HEK293 (cell line): ENCODE data around the gene ARID5A.

Experiments used
- CTCF ChIA-PET: fragments of 350-600 bp; formaldehyde crosslinking; extraction: SDS; loops from one replicate; lab custom pipeline; 2021; ENCODE audit warnings: antibody characterized with exemption; lab: Yijun Ruan, JAX
- POLR2A ChIA-PET: fragments of 300-600 bp; formaldehyde crosslinking; extraction: SDS; loops from one replicate; lab custom pipeline; 2020; ENCODE audit warnings: antibody characterized with exemption, inconsistent platforms; lab: Yijun Ruan, JAX
- H3K27ac ChIP-seq: fragments of 200-500 bp; sonication (Bioruptor generic); 2 replicates; pipeline ENCODE4 v1.5.1; 2014; ENCODE audit warnings: low read depth, low read length, control low read depth, inconsistent platforms; ENCODE audit errors: extremely low read depth
- H3K36me3 ChIP-seq, 2 experiments: fragments of 200-500 bp in 1 of 2; sonication (Bioruptor generic) in 1 of 2; 1 replicate in 1 of 2; 2 replicates in 1 of 2; pipeline ENCODE4 v1.5.1; 2014 to 2017; ENCODE audit warnings: inconsistent platforms in 2 of 2, low read length in 2 of 2; ENCODE audit not compliant: control insufficient read depth in 2 of 2, insufficient read depth in 1 of 2
- H3K4me1 ChIP-seq: fragments of 200-500 bp; sonication (Bioruptor generic); 2 replicates; pipeline ENCODE4 v1.5.1; 2014; ENCODE audit warnings: mild to moderate bottlenecking, low read length, inconsistent platforms; ENCODE audit not compliant: control insufficient read depth, insufficient read depth
- H3K4me3 ChIP-seq: 2 replicates; pipeline ENCODE4 v1.5.1; 2011; ENCODE audit warnings: low read depth, mild to moderate bottlenecking, control low read depth, low read length, moderate library complexity
- H3K9me3 ChIP-seq: fragments of 200-500 bp; sonication (Bioruptor generic); 2 replicates; pipeline ENCODE4 v1.5.1; 2014; ENCODE audit warnings: low read depth, low read length, inconsistent platforms; ENCODE audit not compliant: control insufficient read depth, insufficient read depth
- AEBP2 ChIP-seq: fragments of 450-650 bp; formaldehyde crosslinking; IDR thresholded peaks from 2 replicates; pipeline ENCODE4 v1.5.1; 2016; ENCODE audit warnings: missing biosample characterization, missing genetic modification characterization, borderline replicate concordance
- BCL11B ChIP-seq: fragments of 450-650 bp; formaldehyde crosslinking; IDR thresholded peaks from 2 replicates; pipeline ENCODE4 v1.5.1; 2016; ENCODE audit warnings: low read depth, missing biosample characterization, missing genetic modification characterization
- CTCF ChIP-seq: fragments of 450-650 bp; formaldehyde crosslinking; IDR thresholded peaks from 2 replicates; pipeline ENCODE4 v1.5.1; 2016; ENCODE audit warnings: missing biosample characterization, missing genetic modification characterization
- GFI1B ChIP-seq: fragments of 450-650 bp; formaldehyde crosslinking; IDR thresholded peaks from 2 replicates; pipeline ENCODE4 v1.5.1; 2016; ENCODE audit warnings: missing biosample characterization, missing genetic modification characterization
- GLIS1 ChIP-seq: fragments of 450-650 bp; formaldehyde crosslinking; IDR thresholded peaks from 2 replicates; pipeline ENCODE4 v1.5.1; 2016; ENCODE audit warnings: missing biosample characterization, missing genetic modification characterization
- HOXA7 ChIP-seq: sonication (generic); formaldehyde crosslinking; IDR thresholded peaks from 2 replicates; pipeline ENCODE4 v1.8.1; 2022; ENCODE audit warnings: missing genetic modification reagents, borderline replicate concordance
- KLF10 ChIP-seq: fragments of 450-650 bp; IDR thresholded peaks from 2 replicates; pipeline ENCODE4 v1.5.1; 2018; ENCODE audit warnings: missing biosample characterization, mild to moderate bottlenecking, missing genetic modification characterization
- KLF16 ChIP-seq: fragments of 450-650 bp; formaldehyde crosslinking; IDR thresholded peaks from 2 replicates; pipeline ENCODE4 v1.5.1; 2017; ENCODE audit warnings: missing biosample characterization, missing genetic modification characterization
- KLF8 ChIP-seq: fragments of 450-650 bp; formaldehyde crosslinking; IDR thresholded peaks from 2 replicates; pipeline ENCODE4 v1.5.1; 2016; ENCODE audit warnings: missing biosample characterization, missing genetic modification characterization
- OSR2 ChIP-seq: fragments of 450-650 bp; formaldehyde crosslinking; IDR thresholded peaks from 2 replicates; pipeline ENCODE4 v1.5.1; 2016; ENCODE audit warnings: missing biosample characterization, missing genetic modification characterization
- SCRT1 ChIP-seq: fragments of 450-650 bp; formaldehyde crosslinking; IDR thresholded peaks from 2 replicates; pipeline ENCODE4 v1.5.1; 2016; ENCODE audit warnings: missing biosample characterization, missing genetic modification characterization, borderline replicate concordance
- ZFHX2 ChIP-seq: fragments of 450-650 bp; formaldehyde crosslinking; conservative IDR thresholded peaks from 2 replicates; pipeline ENCODE4 v1.5.1; 2016; ENCODE audit warnings: missing biosample characterization, missing genetic modification characterization
- ZNF10 ChIP-seq: fragments of 450-650 bp; formaldehyde crosslinking; IDR thresholded peaks from 2 replicates; pipeline ENCODE4 v1.5.1; 2017; ENCODE audit warnings: missing biosample characterization, missing genetic modification characterization
- ZNF280D ChIP-seq: fragments of 450-650 bp; formaldehyde crosslinking; IDR thresholded peaks from 2 replicates; pipeline ENCODE4 v1.5.1; 2016; ENCODE audit warnings: missing biosample characterization, missing genetic modification characterization
- ZNF48 ChIP-seq: fragments of 450-650 bp; formaldehyde crosslinking; IDR thresholded peaks from 2 replicates; pipeline ENCODE4 v1.5.1; 2016; ENCODE audit warnings: missing biosample characterization, missing genetic modification characterization
- ZNF544 ChIP-seq: fragments of 450-650 bp; formaldehyde crosslinking; IDR thresholded peaks from 2 replicates; pipeline ENCODE4 v1.5.0; 2017; ENCODE audit warnings: missing biosample characterization, missing genetic modification characterization
- ZNF549 ChIP-seq: fragments of 450-650 bp; IDR thresholded peaks from 2 replicates; pipeline ENCODE4 v1.5.1; 2018; ENCODE audit warnings: missing biosample characterization, missing genetic modification characterization, mild to moderate bottlenecking, inconsistent platforms, moderate library complexity
- ZNF571 ChIP-seq: fragments of 450-650 bp; formaldehyde crosslinking; IDR thresholded peaks from 2 replicates; pipeline ENCODE4 v1.5.0; 2017; ENCODE audit warnings: missing biosample characterization, missing genetic modification characterization
- ZNF654 ChIP-seq: fragments of 450-650 bp; formaldehyde crosslinking; IDR thresholded peaks from 2 replicates; pipeline ENCODE4 v1.5.1; 2016; ENCODE audit warnings: low read depth, missing biosample characterization, missing genetic modification characterization
- ZNF660 ChIP-seq: fragments of 450-650 bp; IDR thresholded peaks from 2 replicates; pipeline ENCODE4 v1.5.1; 2018; ENCODE audit warnings: missing biosample characterization, mild to moderate bottlenecking, missing genetic modification characterization
- ZNF768 ChIP-seq: fragments of 450-650 bp; formaldehyde crosslinking; IDR thresholded peaks from 2 replicates; pipeline ENCODE4 v1.5.1; 2018; ENCODE audit warnings: missing biosample characterization, mild to moderate bottlenecking, missing genetic modification characterization
- ZNF837 ChIP-seq: fragments of 450-650 bp; formaldehyde crosslinking; IDR thresholded peaks from 2 replicates; pipeline ENCODE4 v1.5.1; 2016; ENCODE audit warnings: missing biosample characterization, missing genetic modification characterization
- ZXDB ChIP-seq: fragments of 450-650 bp; formaldehyde crosslinking; IDR thresholded peaks from 2 replicates; pipeline ENCODE4 v1.5.1; 2016; ENCODE audit warnings: missing biosample characterization, missing genetic modification characterization

The ARID5A gene

GRCh38 chr2:96578731-96579130, 42.2 kb downstream of the ARID5A start:
- Histone ChIP-seq H3K27ac (no peak overlapping the region), H3K9me3 (no peaks in the 10 kb centered on the region), H3K4me3 (no peak overlapping the region), H3K36me3 (peaks cover 0 to 5% of the 10 kb centered on the region in 2 experiments; a peak in 1 of 3 replicates), H3K4me1 (no peaks in the 10 kb centered on the region)
- CTCF ChIA-PET: interaction anchor here (1.2 to 1.8 kb wide), 2 partner anchors 13 to 24 kb away, joined by 6 read pairs; no protein-coding TSS in a partner anchor
- POLR2A ChIA-PET: no interaction called here
- TF ChIP-seq AEBP2 (no peak), ZNF280D (tag by site-specific recombination) (no peak)

GRCh38 chr2:96579422-96579821, 42.9 kb downstream of the ARID5A start:
- POLR2A ChIA-PET: no interaction called here
- CTCF ChIA-PET: interaction anchor here (0.7 to 1.8 kb wide), 4 partner anchors 13 to 221 kb away, joined by 3 to 6 read pairs (median 5); no protein-coding TSS in a partner anchor
- Histone ChIP-seq H3K4me3 (no peak overlapping the region), H3K4me1 (no peaks in the 10 kb centered on the region), H3K27ac (no peak overlapping the region), H3K36me3 (peaks cover 0 to 5% of the 10 kb centered on the region in 2 experiments; a peak in 1 of 3 replicates), H3K9me3 (no peaks in the 10 kb centered on the region)
- no peak for TF ChIP-seq ZFHX2 (tag by site-specific recombination)
- TF ChIP-seq KLF8 (tag by site-specific recombination): no peak
- TF ChIP-seq SCRT1 (tag by site-specific recombination): no peak
- TF ChIP-seq ZNF660 (tag by site-specific recombination): no peak
- TF ChIP-seq KLF16 (tag by site-specific recombination): no peak
- no peak for TF ChIP-seq HOXA7 (CRISPR knock-in tag)
- no peak for TF ChIP-seq ZNF571
- no peak for TF ChIP-seq KLF10 (tag by site-specific recombination)
- no peak for TF ChIP-seq ZXDB
- TF ChIP-seq GFI1B (tag by site-specific recombination): no peak
- no peak for TF ChIP-seq OSR2 (tag by site-specific recombination)
- no peak for TF ChIP-seq ZNF10 (tag by site-specific recombination)
- no peak for TF ChIP-seq ZNF48 (tag by site-specific recombination)
- no peak for TF ChIP-seq ZNF549 (tag by site-specific recombination)
- TF ChIP-seq BCL11B (tag by site-specific recombination): no peak
- no peak for TF ChIP-seq ZNF654 (tag by site-specific recombination)

GRCh38 chr2:96580771-96581170, 44.2 kb downstream of the ARID5A start:
- POLR2A ChIA-PET: no interaction called here
- Histone ChIP-seq H3K4me3 (no peak overlapping the region), H3K36me3 (peaks cover 0 to 9% of the 10 kb centered on the region in 2 experiments; a peak in 2 of 3 replicates), H3K4me1 (no peaks in the 10 kb centered on the region), H3K9me3 (no peaks in the 10 kb centered on the region), H3K27ac (no peak overlapping the region)
- CTCF ChIA-PET: interaction anchor here (1.1 to 1.4 kb wide), 3 partner anchors 13 to 173 kb away, joined by 3 to 8 read pairs (median 8); no protein-coding TSS in a partner anchor
- TF ChIP-seq CTCF: peak; percentile 57; the same call in 1 of the 2 replicates
- peak; percentile 85 for TF ChIP-seq ZNF768
- TF ChIP-seq ZNF544 (tag by site-specific recombination): no peak
- peak; percentile 33; the same call in 1 of the 2 replicates for TF ChIP-seq GLIS1 (tag by site-specific recombination)
- TF ChIP-seq ZNF654 (tag by site-specific recombination): peak; percentile 48
- no peak for TF ChIP-seq ZNF837
- TF ChIP-seq ZNF660 (tag by site-specific recombination): 0 out of 2 replicates have a peak, but pooled peaks have one; percentile 51
- TF ChIP-seq, all 188 proteins: peak for 5
